Calu3 (cell line): ENCODE data around the gene GRAMD1B. TPM values are rescaled to one million over a fixed set of nuclear protein-coding genes. Genes with fewer than 3 reads are reported as not detected.

Experiments
- BruUV-seq: library from RNA; stranded (reverse); fragments of 400-500 nt; replicated peaks from 2 replicates; lab custom pipeline; 2021; lab: Mats Ljungman, UMichigan
- CTCF ChIA-PET: fragments of 300-600 bp; sonication (Branson Sonifier 250); formaldehyde crosslinking; loops from one replicate; lab custom pipeline; 2022; ENCODE audit warnings: antibody characterized with exemption; lab: Charles Lee
- DNase-seq: peaks from one replicate; pipeline ENCODE4 v3.0.0; 2022
- H3K27ac Mint-ChIP-seq: one replicate; pipeline ENCODE4 v1.8.0; 2022; ENCODE audit warnings: mixed read lengths; ENCODE audit not compliant: unreplicated experiment
- H3K27me3 Mint-ChIP-seq: one replicate; pipeline ENCODE4 v1.8.0; 2022; ENCODE audit warnings: mixed read lengths; ENCODE audit not compliant: unreplicated experiment
- H3K36me3 Mint-ChIP-seq: one replicate; pipeline ENCODE4 v1.8.0; 2022; ENCODE audit warnings: mild to moderate bottlenecking, moderate library complexity, mixed read lengths; ENCODE audit not compliant: insufficient read depth, unreplicated experiment
- H3K4me1 Mint-ChIP-seq: one replicate; pipeline ENCODE4 v1.8.0; 2022; ENCODE audit warnings: mild to moderate bottlenecking, low read depth, mixed read lengths; ENCODE audit not compliant: unreplicated experiment
- H3K4me3 Mint-ChIP-seq: one replicate; pipeline ENCODE4 v1.8.0; 2022; ENCODE audit warnings: mild to moderate bottlenecking, low read depth, moderate library complexity, mixed read lengths; ENCODE audit not compliant: unreplicated experiment
- H3K9me3 Mint-ChIP-seq: one replicate; pipeline ENCODE4 v1.8.0; 2022; ENCODE audit warnings: low read depth, mixed read lengths; ENCODE audit not compliant: unreplicated experiment
- CTCF ChIP-seq: fragments of 200-600 bp; IDR thresholded peaks from one replicate; pipeline ENCODE4 v1.8.0; 2022; ENCODE audit warnings: antibody characterized with exemption; ENCODE audit not compliant: unreplicated experiment
- intact Hi-C: fragments of 100-400 bp; cut with micrococcal nuclease; formaldehyde crosslinking; loops from one replicate; pipeline ENCODE4 v1.10.0; 2022; ENCODE audit not compliant: unreplicated experiment
- total RNA-seq: library from RNA; stranded (reverse); gene quantifications from 2 replicates; pipeline ENCODE4 v1.2.3, GENCODE V29; 2022

GRAMD1B gene
- total RNA-seq, 1 experiment from 2014 or later = 5.9 TPM

GRCh38 chr11:123407996-123408597, 22.0 kb upstream of the GRAMD1B start:
- H3K4me3 Mint-ChIP-seq = no peak overlapping the region
- no peak overlapping the region for H3K27ac Mint-ChIP-seq
- intact Hi-C loops = loop anchor here (1.0 kb wide), 1 partner anchor 70 kb away; no protein-coding TSS in a partner anchor
- CTCF ChIA-PET = interaction anchor here (0.7 to 2.4 kb wide), 5 partner anchors 8 to 299 kb away, joined by 4 to 36 read pairs (median 5); no protein-coding TSS in a partner anchor
- no TSS peak for BruUV-seq
- peaks cover 48% of the 10 kb centered on the region for H3K27me3 Mint-ChIP-seq
- no peak for DNase-seq
- no peaks in the 10 kb centered on the region for H3K36me3 Mint-ChIP-seq
- no peaks in the 10 kb centered on the region for H3K4me1 Mint-ChIP-seq
- no peak for TF ChIP-seq CTCF
- no peaks in the 10 kb centered on the region for H3K9me3 Mint-ChIP-seq

DNA sequence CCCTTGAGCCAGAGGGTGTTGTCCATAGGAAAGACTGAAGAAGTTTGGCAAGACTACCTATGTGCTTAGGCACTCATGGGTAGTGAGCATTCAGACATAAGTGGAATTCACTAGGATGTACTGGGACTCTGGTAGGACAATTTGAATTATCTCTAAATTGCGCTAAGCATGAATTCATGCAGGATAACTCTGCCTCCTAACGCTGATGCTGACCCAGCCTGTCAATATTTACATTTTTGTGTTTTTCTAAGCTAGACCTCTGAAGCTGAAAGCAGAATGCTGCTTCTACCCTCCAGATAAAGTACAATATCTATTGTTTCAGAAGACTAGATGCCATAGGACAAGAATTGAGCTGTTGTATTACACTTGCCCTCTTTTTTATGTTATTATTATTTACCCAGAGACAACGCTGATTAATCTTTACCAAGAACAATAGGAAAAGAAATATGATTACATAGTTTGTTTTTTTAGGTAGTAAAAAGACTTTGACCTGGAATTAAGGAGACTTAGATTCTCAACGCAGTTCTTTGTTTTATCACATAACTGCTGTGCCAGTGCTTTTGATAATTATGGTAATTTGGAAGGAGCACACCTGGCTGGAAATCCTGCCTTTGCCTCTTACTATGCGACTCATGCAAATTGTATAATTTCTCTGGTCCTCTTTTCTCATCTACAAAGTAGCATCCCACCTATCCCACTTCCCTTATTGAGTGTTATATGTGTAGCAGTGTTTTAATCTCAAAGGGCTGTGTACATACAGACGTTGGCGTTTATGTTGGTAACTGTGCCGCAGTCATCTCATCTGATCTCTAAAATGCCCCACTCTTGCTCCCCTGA, 21.2 kb upstream of the GRAMD1B start:
- DNase-seq = no peak
- H3K27ac Mint-ChIP-seq = no peak overlapping the region
- no peaks in the 10 kb centered on the region for H3K36me3 Mint-ChIP-seq
- no peak for TF ChIP-seq CTCF
- no peaks in the 10 kb centered on the region for H3K4me1 Mint-ChIP-seq
- no peaks in the 10 kb centered on the region for H3K9me3 Mint-ChIP-seq
- no TSS peak for BruUV-seq
- intact Hi-C loops = no loop called here
- CTCF ChIA-PET = interaction anchor here (2.4 kb wide), 1 partner anchor 70 kb away, joined by 36 read pairs; no protein-coding TSS in a partner anchor
- no peak overlapping the region for H3K4me3 Mint-ChIP-seq
- H3K27me3 Mint-ChIP-seq = peaks cover 54% of the 10 kb centered on the region

- no peak for TF ChIP-seq CTCF
- H3K27ac Mint-ChIP-seq = no peak overlapping the region
- BruUV-seq = no TSS peak
- no peaks in the 10 kb centered on the region for H3K36me3 Mint-ChIP-seq
- no peaks in the 10 kb centered on the region for H3K9me3 Mint-ChIP-seq
- H3K4me3 Mint-ChIP-seq = no peak overlapping the region
- intact Hi-C loops = no loop called here
- H3K27me3 Mint-ChIP-seq = peaks cover 49% of the 10 kb centered on the region
- DNase-seq = no peak
- CTCF ChIA-PET = no interaction called here
- H3K4me1 Mint-ChIP-seq = no peaks in the 10 kb centered on the region
Observed at GRCh38 chr11:123409456-123410217, 20.4 kb upstream of the GRAMD1B start.

GRCh38 chr11:123410218-123410549, 19.9 kb upstream of the GRAMD1B start:
- TF ChIP-seq CTCF = no peak
- H3K4me3 Mint-ChIP-seq = no peak overlapping the region
- CTCF ChIA-PET = no interaction called here

More at GRCh38 chr11:123410218-123410549, 19.9 kb upstream of the GRAMD1B start:
- intact Hi-C loops = no loop called here
- H3K27me3 Mint-ChIP-seq = peaks cover 44% of the 10 kb centered on the region
- BruUV-seq = no TSS peak
- H3K4me1 Mint-ChIP-seq = no peaks in the 10 kb centered on the region
- no peak for DNase-seq
- H3K36me3 Mint-ChIP-seq = no peaks in the 10 kb centered on the region
- H3K9me3 Mint-ChIP-seq = no peaks in the 10 kb centered on the region
- no peak overlapping the region for H3K27ac Mint-ChIP-seq
